Nephron (organoid): ENCODE data around the gene ELOB.
A peak's percentile ranks its signal among the peaks of the same experiment; 100 is the strongest.

Experiments
- H3K27ac Mint-ChIP-seq, 3 experiments: 2 replicates each; pipeline ENCODE4 v1.8.0; 2020; ENCODE audit warnings: mixed read lengths in 3 of 3, mild to moderate bottlenecking in 2 of 3, moderate library complexity in 1 of 3
- H3K27me3 Mint-ChIP-seq: 2 replicates; pipeline ENCODE4 v1.8.0; 2021; ENCODE audit warnings: low read depth, mild to moderate bottlenecking, moderate library complexity, mixed read lengths
- H3K36me3 Mint-ChIP-seq: 2 replicates; pipeline ENCODE4 v1.8.0; 2020; ENCODE audit warnings: low read depth, mixed read lengths
- H3K4me1 Mint-ChIP-seq: 2 replicates; pipeline ENCODE4 v1.8.0; 2020; ENCODE audit warnings: mixed read lengths
- H3K4me3 Mint-ChIP-seq, 3 experiments: 2 replicates each; pipeline ENCODE4 v1.8.0; 2020; ENCODE audit warnings: mild to moderate bottlenecking in 3 of 3, mixed read lengths in 3 of 3, moderate library complexity in 2 of 3
- H3K9me3 Mint-ChIP-seq: 2 replicates; pipeline ENCODE4 v1.8.0; 2020; ENCODE audit warnings: mixed read lengths
- CTCF ChIP-seq, 3 experiments: fragments of 200-600 bp; sonication (generic); IDR thresholded peaks; one replicate each; pipeline ENCODE4 v1.5.0; 2021; ENCODE audit warnings: antibody characterized with exemption in 3 of 3; ENCODE audit not compliant: unreplicated experiment in 3 of 3

Gene ELOB

GRCh38 chr16:2751577-2752034 lies 25.5 kb downstream of the ELOB start:
- Mint-ChIP-seq H3K4me1 (peaks cover 53% of the 10 kb centered on the region), H3K27ac (peak overlapping the region; percentile 100), H3K27me3 (no peaks in the 10 kb centered on the region), H3K9me3 (no peaks in the 10 kb centered on the region), H3K4me3 (peak overlapping the region; percentile 92 to 95 (median 93)), H3K36me3 (peaks cover 29% of the 10 kb centered on the region)
- TF ChIP-seq CTCF (IDR thresholded peaks at IDR 0.05; ENCODE audit: unreplicated experiment in 3 of 3), result no peak

- Mint-ChIP-seq H3K9me3 (no peaks in the 10 kb centered on the region), H3K36me3 (peaks cover 14% of the 10 kb centered on the region), H3K4me3 (peak overlapping the region; percentile 92 to 95 (median 93)), H3K27me3 (no peaks in the 10 kb centered on the region), H3K4me1 (peaks cover 38% of the 10 kb centered on the region), H3K27ac (peak overlapping the region; percentile 100)
- TF ChIP-seq CTCF (IDR thresholded peaks at IDR 0.05; ENCODE audit: unreplicated experiment in 3 of 3), result no peak
Measured at GRCh38 chr16:2749936-2750335, 27.1 kb downstream of the ELOB start.

- Mint-ChIP-seq H3K36me3 (peaks cover 9% of the 10 kb centered on the region), H3K4me1 (peaks cover 33% of the 10 kb centered on the region), H3K27me3 (no peaks in the 10 kb centered on the region), H3K4me3 (peak overlapping the region; percentile 63 to 78 (median 66)), H3K27ac (peak overlapping the region in 2 of 3 experiments; percentile 69 to 80), H3K9me3 (no peaks in the 10 kb centered on the region)
- no peak for TF ChIP-seq CTCF (IDR thresholded peaks at IDR 0.05; ENCODE audit: unreplicated experiment in 3 of 3)
Measured at GRCh38 chr16:2749476-2749875, 27.6 kb downstream of the ELOB start.

GRCh38 chr16:2748757-2749455 lies 28.2 kb downstream of the ELOB start:
- Mint-ChIP-seq H3K27ac (no peak overlapping the region), H3K36me3 (peaks cover 5% of the 10 kb centered on the region), H3K4me1 (peaks cover 28% of the 10 kb centered on the region), H3K27me3 (no peaks in the 10 kb centered on the region), H3K4me3 (no peak overlapping the region), H3K9me3 (no peaks in the 10 kb centered on the region)
- TF ChIP-seq CTCF (IDR thresholded peaks at IDR 0.05; ENCODE audit: unreplicated experiment in 3 of 3), result no peak

GRCh38 chr16:2745961-2746360 lies 31.1 kb downstream of the ELOB start:
- Mint-ChIP-seq H3K36me3 (peaks cover 3% of the 10 kb centered on the region), H3K4me1 (peaks cover 16% of the 10 kb centered on the region), H3K9me3 (no peaks in the 10 kb centered on the region), H3K27me3 (no peaks in the 10 kb centered on the region), H3K27ac (no peak overlapping the region), H3K4me3 (no peak overlapping the region)
- TF ChIP-seq CTCF (IDR thresholded peaks at IDR 0.05; ENCODE audit: unreplicated experiment in 3 of 3), result no peak
